Activated CD8-positive, alpha-beta memory T cell treated with anti-CD3 and anti-CD28 coated beads for 48 hours (primary cell): ENCODE data around the gene ARIH2.
"Not testable (repeated sequence)": the region's sequence is repeated elsewhere in the genome, so short reads cannot be mapped to it uniquely, and the experiment has no call there.

Experiments used
- DNase-seq, 3 experiments: peaks; one replicate each; pipeline ENCODE4 v3.0.0-alpha.2; 2020; ENCODE audit warnings: low read depth in 2 of 3, low spot score in 2 of 3

The ARIH2 gene

DNA sequence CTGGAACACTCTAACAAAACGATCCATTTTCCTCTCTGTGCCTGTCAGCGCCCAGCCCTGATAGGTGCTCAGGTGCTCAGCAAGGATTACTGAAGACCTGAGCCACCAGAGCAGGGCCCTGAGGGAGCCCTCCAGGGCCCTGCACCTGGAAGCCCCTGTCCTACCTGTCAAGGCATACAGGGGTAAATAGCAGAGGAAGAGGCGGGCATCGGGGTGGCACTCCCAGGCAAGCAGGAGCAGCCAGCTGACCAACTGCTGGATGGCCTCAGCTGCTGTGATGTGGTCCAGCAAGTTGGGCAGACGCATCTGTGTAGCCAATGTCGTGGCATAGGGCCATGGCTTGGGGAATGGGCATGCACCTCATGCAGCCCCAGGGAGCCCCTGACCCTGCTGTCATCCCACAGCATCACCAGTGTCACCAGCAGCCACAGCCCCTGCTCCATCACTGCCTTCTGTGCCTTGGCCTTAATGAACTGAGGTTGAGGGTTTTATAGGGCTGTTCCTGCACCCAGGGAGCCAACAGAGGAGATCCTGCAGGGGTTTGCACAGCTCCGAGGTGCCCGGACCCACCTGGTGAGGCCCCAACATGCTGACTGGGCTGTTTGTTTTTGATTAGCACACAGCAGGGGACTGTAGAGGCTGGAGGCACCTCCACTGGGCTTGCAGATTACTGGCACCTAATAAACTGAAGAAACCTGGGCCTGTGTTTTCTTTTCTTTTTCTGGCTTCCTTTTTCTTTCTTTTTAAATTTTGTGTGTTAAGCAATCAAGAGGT is 80.6 kb downstream of the ARIH2 start:
- DNase-seq = no peak

DNA sequence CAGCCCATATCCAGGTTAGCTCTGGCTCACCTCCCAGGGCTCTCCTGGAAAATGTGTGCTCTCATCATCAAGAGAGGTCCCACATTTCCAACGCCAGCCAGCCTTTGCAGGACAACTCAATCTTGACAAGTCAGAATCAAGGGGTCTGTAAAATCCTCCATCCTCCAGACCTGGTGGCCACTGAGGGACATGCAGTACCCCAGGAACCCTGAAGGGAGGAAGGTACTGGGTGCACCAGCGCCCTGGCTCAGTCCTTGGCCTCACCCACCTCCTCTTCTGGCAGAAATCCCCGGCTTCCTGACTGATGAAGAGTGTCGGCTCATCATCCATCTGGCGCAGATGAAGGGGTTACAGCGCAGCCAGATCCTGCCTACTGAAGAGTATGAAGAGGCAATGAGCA is 82.5 kb downstream of the ARIH2 start:
- DNase-seq = no peak

DNA sequence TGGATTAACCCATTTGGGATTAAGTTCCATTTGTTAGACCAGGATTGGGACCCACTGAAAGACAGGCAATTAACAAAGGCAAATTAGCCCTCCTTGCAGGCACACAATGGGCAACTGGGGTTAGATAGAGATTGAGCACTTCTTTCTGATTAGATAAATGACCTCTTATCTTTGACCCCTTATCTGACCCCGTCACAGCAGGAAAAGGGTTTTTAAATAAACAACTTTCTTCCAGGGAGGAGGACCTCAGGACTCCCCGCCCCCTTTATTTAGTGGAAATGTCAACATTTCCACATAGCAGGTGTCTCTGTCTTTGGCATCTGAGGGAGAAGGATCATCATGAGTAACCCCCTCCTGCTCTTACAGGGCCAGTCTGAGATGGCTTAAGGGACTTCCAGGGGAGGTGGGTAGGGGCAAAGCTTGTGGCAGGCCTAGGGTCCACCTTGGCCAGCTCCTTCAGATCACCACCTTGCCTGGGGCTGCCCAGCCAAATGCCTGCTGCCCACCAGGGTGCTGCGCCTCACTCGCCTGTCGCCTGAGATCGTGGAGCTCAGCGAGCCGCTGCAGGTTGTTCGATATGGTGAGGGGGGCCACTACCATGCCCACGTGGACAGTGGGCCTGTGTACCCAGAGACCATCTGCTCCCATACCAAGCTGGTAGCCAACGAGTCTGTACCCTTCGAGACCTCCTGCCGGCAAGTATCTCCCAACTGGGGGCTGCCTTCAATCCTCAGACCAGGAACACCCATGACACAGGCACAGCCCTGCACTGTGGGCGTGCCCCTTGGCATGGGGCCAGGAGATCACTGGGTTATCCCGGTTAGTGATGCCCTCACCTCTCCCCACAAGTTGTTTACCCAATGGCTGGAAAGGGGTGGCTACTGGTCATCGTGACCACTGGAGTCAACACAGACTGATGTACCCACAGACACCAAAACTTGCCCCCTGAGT is 86.0 kb downstream of the ARIH2 start:
- DNase-seq = no peak

DNA sequence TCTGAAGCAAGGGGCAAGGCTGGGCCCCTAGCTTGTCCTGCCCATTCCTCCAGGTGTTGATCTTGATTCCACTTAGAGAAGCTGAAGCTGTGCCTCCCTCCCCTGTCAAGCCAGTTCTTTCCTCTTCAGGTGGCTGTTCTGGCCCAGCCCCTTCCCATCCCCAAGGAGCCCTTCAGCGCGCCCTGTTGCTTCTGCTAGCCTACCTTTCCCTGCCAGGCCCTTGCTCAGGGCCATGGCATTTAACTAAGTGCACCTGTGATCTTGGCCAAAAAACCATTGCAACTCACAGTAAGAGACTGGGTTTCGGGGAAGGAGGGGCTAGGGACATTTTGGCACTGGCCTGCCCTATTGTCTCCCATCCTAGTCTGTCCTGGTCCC is 86.7 kb downstream of the ARIH2 start:
- DNase-seq = no peak

DNA sequence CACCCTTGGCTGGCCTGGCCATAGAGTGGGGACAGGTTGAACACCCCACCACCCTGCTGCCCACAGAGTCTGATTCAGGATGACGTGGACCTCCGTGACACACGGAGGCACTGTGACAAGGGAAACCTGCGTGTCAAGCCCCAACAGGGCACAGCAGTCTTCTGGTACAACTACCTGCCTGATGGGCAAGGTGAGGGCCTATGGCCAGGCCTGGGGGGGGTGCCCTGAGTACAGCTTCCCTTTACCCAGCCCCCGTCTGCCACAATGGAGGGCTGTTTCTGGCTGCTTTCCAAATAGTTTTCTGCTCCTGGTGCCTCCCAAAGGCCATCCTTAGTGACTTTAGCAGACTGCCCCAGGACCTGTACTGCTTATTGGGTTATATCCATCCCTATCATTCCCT is 87.4 kb downstream of the ARIH2 start:
- no peak for DNase-seq

DNA sequence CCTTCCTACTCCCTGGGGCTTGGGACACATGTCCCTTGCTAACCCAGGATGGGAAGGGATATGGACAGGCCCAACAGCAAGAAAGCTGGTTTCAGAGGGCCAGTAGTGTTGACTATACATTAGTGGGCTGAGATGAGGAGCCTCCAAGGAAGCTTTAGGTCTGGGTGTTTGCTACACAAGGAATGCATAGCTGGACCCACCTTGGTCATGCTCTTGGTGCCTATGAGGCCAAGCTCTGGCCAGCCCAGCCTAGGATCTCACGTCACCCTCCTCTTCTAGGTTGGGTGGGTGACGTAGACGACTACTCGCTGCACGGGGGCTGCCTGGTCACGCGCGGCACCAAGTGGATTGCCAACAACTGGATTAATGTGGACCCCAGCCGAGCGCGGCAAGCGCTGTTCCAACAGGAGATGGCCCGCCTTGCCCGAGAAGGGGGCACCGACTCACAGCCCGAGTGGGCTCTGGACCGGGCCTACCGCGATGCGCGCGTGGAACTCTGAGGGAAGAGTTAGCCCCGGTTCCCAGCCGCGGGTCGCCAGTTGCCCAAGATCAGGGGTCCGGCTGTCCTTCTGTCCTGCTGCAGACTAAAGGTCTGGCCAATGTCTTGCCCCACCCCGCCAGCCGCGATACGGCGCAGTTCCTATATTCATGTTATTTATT is 87.9 kb downstream of the ARIH2 start:
- DNase-seq = no peak

DNA sequence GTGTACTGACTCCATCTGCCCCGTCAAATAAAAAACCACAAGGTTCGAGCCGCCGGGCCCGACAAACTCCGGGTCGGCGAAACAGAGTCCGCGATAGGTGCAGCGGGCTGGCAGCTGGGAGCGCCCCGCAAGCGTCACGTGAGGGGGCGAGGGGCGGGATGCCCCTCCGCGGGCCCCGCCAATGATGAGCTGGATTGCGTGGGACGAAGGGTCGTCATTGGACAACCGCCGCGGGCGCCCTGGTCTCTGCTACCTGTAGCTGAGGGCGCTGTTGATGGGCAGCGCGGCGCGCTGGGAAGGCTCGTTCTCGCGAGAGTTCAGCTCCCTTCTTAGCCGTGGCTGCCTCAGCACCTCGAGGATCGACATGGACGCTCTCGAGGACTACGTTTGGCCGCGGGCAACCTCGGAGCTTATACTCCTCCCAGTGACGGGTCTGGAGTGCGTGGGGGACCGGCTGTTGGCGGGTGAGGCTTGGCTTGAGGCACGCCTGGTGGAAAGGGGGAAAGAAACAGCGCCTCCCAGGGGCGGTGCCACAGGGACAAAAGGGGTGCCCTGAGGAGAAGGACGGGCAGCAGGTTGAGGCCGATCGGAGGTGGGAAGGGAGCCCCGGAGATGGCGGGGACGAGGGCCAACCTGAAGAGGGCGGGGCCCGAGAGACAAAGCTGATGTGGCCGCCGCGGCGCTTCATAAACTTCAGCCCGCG is 88.6 kb downstream of the ARIH2 start, which contains the start of gene WDR6:
Gene WDR6 (plus strand): TSS at position 324 of the 703 bp plus-strand sequence. CDS start 41 bp downstream, at position 365.
- DNase-seq = peak; percentile 87 to 96 (median 90)

DNA sequence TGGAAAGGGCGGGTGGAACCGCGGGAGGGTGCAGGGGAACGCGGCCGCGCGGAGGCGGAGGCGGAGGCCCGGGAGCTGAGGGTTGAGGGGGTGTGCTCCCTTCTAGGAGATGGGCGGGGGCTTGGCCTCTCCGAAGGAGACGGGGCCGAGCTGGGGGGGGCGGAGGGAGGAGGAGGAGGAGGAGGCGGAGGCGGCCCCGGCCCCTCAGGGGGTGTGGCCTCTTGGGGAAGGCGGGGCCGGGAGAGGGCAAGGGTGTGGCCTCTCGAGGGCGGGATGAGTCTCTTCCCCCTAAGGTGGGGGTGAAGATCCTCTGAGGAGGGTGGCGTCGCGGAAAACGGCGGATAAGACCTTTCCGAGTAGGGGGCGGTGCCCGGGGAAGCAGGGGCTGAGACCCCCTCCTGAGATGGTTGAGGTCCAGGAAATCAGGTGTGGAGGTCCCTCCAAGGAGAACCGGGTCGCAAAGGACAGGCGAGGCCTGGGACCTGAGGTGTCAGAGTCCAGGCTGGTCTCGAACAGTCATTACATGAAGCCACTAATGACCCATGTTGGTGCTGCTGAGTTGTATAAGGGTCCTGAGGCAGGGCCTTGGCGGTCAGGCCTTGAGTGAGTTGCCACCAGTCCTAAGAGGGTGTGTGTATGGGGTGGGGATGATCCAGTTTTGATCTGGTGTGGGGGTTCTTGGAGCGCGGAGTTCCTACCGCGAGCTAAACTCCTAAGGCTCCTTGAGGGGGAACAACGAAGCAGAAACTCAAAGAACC is 89.3 kb downstream of the ARIH2 start:
- DNase-seq = peak; percentile 59 to 71 (median 71)

DNA sequence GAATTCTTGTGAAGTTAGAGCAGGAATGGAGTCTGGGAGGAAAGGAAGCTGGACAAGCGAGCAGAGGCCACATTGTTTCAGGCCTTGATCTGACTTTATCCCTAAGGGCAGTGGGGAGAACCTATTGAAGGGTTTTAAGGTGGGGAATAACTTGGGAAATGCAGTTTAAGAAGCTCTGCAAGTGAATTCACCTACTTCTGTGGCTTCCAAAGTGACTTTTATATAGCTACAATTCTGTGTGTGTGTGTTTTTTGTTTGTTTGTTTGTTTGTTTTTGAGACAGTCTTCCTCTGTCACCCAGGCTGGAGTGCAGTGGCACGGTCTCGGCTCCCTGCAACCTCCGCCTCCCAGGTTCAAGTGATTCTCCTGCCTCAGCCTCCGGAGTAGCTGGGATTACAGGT is 90.0 kb downstream of the ARIH2 start:
- DNase-seq = not testable (repeated sequence)

DNA sequence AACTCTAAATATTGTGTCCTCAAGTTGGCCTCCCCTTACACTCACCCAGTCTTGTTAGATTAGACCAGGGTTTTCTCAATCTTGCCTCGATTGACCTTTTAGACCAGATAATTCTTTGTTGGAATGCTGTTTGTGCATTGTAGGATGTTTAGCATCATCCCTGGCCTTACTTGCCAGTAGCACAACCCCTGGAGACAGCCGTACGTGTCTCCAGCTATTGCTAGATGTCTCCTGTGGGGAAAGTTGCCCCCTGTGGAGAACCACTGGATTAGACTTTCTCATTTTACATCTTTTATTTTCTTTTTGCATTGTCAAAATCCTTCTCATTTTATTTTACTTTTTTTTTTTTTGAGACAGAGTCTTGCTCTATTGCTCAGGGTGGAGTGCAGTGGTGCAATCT is 90.8 kb downstream of the ARIH2 start:
- no peak for DNase-seq

DNA sequence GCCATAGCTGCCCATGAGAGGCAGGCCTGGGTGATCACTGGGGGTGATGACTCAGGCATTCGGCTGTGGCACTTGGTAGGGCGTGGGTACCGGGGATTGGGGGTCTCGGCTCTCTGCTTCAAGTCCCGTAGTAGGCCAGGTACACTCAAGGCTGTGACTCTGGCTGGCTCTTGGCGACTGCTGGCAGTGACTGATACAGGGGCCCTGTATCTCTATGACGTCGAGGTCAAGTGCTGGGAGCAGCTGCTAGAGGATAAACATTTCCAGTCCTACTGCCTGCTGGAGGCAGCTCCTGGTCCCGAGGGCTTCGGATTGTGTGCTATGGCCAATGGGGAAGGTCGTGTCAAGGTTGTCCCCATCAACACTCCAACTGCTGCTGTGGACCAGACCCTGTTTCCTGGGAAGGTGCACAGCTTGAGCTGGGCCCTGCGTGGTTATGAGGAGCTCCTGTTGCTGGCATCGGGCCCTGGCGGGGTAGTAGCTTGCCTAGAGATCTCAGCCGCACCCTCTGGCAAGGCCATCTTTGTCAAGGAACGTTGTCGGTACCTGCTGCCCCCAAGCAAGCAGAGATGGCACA is 93.9 kb downstream of the ARIH2 start:
- no peak for DNase-seq

DNA sequence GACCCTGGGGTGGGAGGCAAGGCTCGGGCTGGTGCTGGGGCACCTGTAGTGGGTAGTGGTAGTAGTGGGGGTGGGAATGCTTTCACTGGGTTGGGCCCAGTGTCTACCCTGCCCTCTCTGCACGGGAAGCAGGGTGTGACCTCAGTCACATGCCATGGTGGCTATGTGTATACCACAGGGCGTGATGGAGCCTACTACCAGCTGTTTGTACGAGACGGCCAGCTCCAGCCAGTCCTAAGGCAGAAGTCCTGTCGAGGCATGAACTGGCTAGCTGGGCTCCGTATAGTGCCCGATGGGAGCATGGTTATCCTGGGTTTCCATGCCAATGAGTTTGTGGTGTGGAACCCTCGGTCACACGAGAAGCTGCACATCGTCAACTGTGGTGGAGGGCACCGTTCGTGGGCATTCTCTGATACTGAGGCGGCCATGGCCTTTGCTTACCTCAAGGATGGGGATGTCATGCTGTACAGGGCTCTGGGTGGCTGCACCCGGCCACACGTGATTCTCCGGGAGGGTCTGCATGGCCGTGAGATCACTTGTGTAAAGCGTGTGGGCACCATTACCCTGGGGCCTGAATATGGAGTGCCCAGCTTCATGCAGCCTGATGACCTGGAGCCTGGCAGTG is 94.6 kb downstream of the ARIH2 start:
- DNase-seq = no peak

DNA sequence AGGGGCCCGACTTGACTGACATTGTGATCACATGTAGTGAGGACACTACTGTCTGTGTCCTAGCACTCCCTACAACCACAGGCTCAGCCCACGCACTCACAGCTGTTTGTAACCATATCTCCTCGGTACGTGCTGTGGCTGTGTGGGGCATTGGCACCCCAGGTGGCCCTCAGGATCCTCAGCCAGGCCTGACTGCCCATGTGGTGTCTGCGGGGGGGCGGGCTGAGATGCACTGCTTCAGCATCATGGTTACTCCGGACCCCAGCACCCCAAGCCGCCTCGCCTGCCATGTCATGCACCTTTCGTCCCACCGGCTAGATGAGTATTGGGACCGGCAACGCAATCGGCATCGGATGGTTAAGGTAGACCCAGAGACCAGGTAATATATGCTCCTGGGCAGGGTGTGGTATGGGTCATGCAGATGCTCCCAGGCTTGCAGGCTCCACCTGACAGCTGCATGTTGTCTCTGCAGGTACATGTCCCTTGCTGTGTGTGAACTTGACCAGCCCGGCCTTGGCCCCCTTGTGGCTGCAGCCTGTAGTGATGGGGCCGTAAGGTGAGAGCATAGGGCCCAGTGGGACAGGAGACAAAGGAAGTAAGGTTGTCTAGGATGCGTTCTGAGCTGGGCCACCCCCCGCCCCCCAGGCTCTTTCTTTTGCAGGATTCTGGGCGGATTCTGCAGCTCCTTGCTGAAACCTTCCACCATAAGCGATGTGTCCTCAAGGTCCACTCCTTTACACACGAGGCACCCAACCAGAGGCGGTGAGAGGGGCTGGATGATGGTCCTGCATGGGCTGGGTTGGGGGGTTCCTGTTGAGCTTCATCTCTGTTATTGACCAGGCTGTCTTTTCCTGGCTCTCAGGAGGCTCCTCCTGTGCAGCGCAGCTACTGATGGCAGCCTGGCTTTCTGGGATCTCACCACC is 95.4 kb downstream of the ARIH2 start:
- no peak for DNase-seq

DNA sequence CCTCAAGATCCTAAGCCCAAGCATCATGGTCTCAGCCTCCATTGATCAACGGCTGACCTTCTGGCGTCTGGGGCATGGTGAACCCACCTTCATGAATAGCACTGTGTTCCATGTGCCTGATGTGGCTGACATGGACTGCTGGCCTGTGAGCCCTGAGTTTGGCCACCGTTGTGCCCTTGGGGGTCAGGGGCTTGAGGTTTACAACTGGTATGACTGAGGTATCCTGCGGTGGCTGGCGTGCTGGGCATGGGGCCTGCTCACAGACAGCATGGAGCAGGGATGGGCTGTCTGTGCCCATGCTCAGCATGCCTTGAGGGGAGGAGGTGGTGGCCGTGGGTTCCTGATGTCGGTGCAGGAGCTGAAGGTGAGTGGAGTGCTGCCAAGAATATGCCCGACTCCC is 96.4 kb downstream of the ARIH2 start:
- no peak for DNase-seq

DNA sequence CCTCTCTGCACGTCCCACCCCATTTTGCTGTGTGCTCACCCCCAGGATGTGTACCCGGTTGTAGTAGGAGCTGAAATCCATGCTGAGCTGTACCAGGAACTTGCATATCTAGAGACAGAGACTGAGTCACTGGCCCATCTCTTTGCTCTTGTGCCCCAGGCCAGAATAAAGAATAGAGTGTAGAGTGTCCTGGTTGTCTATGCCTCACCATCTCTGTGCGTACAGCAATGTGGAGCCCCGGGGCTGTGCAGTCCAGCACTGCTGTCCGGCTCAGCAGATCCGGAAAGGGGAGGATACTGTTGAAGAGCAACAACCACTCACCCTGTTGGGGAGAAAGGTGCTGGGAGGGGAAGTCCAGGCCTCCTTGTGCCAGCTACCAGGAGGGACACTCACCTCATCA is 97.1 kb downstream of the ARIH2 start:
- no peak for DNase-seq

DNA sequence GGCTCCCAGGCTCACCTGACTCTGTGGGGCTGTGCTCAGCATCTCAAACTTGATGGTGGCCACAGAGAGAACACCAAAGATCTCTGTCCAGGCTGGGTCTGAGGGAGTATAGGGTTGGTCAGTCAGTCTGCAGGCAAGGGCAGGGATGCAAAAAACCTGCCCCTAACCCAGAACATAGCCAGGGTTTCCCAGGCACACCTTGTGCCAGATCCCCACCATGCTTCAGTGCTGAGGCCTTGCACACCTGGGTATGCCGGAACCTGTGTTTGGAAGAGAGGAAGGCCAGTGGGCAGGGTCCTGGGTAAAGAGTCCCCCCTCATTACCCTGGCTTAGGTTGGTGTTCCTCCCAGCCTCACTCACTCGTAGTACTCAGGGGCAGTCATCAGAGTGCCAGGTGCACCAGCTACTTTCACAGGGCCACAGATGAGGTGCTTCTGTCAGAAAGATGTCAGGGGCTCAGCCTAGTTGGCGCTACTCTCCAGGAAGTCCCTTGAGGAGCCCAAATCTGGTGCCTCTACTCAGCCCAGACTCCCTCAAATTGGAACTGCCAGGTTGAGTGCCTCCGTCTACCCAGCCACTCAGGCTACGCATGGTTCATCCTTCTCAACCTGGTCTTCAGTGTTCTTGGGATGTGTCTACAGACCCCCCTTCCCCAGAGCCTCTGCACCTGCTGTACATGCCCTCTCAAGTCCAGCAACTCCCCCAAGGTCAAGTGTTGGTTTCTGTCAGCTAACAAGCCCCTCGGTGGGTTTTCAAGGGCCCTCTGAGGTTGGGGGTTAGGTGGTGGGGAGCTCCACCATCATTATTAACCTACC is 98.0 kb downstream of the ARIH2 start:
- DNase-seq = no peak

DNA sequence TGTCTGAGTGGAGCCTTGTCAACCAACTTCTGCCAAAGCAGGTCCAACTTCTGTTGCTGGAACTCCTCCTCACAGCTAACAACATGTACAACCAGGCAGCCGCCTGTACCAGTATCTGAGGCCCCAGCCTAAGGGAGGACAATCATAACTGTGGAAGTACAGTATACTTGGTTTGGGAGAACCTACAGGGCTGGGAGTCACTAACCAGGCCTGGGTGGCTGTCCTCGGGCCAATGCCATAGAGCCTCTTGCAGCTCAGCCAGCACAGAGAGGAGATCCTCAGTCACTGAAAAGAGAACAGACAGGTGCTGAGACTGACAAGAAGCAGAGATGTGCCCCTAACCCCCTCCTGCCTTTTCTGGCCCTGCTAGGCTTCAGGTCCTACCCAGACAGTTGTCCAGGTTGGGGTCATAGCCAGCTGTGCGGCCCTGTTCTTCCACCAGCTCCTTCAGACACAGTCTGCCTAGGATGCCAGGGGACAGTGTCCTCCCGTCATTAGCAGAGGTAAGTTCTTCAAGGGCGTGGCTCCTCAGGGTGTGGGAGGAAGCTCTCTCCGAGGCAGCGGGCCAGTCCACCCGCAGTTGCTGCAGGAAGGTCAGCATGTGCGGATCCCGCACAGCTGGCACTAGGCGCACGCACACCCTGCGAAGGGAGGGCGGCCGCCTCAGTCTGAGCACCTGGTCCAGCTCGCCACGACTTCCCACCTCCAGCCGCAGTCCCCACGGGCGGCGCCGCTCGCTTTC is 98.8 kb downstream of the ARIH2 start:
- no peak for DNase-seq
